Endothelial cell (in vitro differentiated cells): ENCODE measurements around the gene TUBA8. TPM values are rescaled to one million over a fixed set of nuclear protein-coding genes. Genes with fewer than 3 reads are reported as not detected.
"Not testable (repeated sequence)": the region's sequence is repeated elsewhere in the genome, so short reads cannot be mapped to it uniquely, and the experiment has no call there.

Experiments used
- DNase-seq: peaks from one replicate; pipeline ENCODE4 v3.0.0; 2021; ENCODE audit warnings: low spot score
- H3K27ac Mint-ChIP-seq: one replicate; pipeline ENCODE4 v1.8.0; 2021; ENCODE audit warnings: mixed read lengths, inconsistent platforms; ENCODE audit not compliant: unreplicated experiment
- H3K27me3 Mint-ChIP-seq: one replicate; pipeline ENCODE4 v1.8.0; 2021; ENCODE audit warnings: mild to moderate bottlenecking, moderate library complexity, mixed read lengths, inconsistent platforms; ENCODE audit not compliant: unreplicated experiment
- H3K36me3 Mint-ChIP-seq: one replicate; pipeline ENCODE4 v1.8.0; 2021; ENCODE audit warnings: mild to moderate bottlenecking, low read depth, mixed read lengths, inconsistent platforms; ENCODE audit not compliant: unreplicated experiment
- H3K4me1 Mint-ChIP-seq: one replicate; pipeline ENCODE4 v1.8.0; 2021; ENCODE audit warnings: mild to moderate bottlenecking, mixed read lengths, inconsistent platforms; ENCODE audit not compliant: unreplicated experiment
- H3K4me3 Mint-ChIP-seq: one replicate; pipeline ENCODE4 v1.8.0; 2021; ENCODE audit warnings: mild to moderate bottlenecking, mixed read lengths, inconsistent platforms; ENCODE audit not compliant: unreplicated experiment
- H3K9me3 Mint-ChIP-seq: one replicate; pipeline ENCODE4 v1.8.0; 2021; ENCODE audit warnings: mixed read lengths, inconsistent platforms; ENCODE audit not compliant: unreplicated experiment
- total RNA-seq: library from RNA; stranded (reverse); fragmentation: NEBNext Ultra II Directional; extraction: Animal tissue kit (Norgen Biotek cat#: 25700); gene quantifications from one replicate; pipeline ENCODE4 v1.2.1, GENCODE V29; 2021; ENCODE audit not compliant: unreplicated experiment
- TF ChIP-seq, protein P1 (sequence below): fragments of 200-600 bp; sonication (generic); IDR thresholded peaks from one replicate; pipeline ENCODE4 v1.5.0; 2021; ENCODE audit warnings: antibody characterized with exemption; ENCODE audit not compliant: unreplicated experiment

Gene TUBA8
- total RNA-seq, 1 donor from 2014 or later = 0.46 TPM

DNA sequence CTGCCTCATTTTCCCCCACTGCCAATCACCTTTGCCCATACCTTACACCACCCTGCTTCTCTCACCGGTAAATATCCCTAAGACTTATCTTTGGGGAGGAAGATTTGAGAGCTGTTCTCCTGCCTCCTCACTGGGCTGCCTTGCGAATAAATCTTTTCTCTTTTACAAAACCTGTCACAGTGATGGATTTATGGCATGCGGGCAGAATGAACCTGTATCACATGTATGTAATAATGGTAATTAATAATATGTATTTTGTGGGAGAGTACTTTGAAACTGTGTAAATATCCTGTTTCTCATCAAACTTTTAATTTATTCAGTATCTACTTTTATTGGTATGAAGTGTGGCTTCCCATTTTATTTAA is 35.8 kb downstream of the TUBA8 start:
- no peaks in the 10 kb centered on the region for H3K36me3 Mint-ChIP-seq

DNA sequence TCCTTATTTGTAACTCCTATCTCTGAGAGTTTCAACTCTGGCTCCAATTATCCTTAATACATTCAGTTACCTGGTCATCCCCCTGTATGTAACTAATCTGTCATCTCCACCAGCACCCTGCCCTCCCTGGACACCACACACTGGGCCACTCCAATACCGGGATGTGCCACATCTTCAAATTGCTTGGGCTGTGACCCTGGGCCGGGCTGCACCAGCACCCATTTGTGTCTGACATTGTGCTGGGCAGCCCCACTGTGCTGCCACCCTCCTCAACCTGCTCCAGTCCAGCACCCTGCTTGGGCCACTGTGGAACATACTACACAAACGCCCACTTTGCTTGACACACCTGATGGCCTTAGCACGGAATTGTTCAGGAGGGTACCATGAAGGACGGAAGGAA is 37.2 kb downstream of the TUBA8 start:
- Mint-ChIP-seq H3K27ac (no peak overlapping the region), H3K4me1 (no peaks in the 10 kb centered on the region), H3K36me3 (no peaks in the 10 kb centered on the region)

More for the DNA sequence above, 35.8 kb downstream of the TUBA8 start:
- TF ChIP-seq, protein P1, sequence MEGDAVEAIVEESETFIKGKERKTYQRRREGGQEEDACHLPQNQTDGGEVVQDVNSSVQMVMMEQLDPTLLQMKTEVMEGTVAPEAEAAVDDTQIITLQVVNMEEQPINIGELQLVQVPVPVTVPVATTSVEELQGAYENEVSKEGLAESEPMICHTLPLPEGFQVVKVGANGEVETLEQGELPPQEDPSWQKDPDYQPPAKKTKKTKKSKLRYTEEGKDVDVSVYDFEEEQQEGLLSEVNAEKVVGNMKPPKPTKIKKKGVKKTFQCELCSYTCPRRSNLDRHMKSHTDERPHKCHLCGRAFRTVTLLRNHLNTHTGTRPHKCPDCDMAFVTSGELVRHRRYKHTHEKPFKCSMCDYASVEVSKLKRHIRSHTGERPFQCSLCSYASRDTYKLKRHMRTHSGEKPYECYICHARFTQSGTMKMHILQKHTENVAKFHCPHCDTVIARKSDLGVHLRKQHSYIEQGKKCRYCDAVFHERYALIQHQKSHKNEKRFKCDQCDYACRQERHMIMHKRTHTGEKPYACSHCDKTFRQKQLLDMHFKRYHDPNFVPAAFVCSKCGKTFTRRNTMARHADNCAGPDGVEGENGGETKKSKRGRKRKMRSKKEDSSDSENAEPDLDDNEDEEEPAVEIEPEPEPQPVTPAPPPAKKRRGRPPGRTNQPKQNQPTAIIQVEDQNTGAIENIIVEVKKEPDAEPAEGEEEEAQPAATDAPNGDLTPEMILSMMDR = no peak
- no peak overlapping the region for H3K27ac Mint-ChIP-seq
- no peak overlapping the region for H3K4me3 Mint-ChIP-seq
- DNase-seq = no peak
- H3K9me3 Mint-ChIP-seq = no peaks in the 10 kb centered on the region
- H3K27me3 Mint-ChIP-seq = no peaks in the 10 kb centered on the region
- H3K4me1 Mint-ChIP-seq = no peaks in the 10 kb centered on the region

DNA sequence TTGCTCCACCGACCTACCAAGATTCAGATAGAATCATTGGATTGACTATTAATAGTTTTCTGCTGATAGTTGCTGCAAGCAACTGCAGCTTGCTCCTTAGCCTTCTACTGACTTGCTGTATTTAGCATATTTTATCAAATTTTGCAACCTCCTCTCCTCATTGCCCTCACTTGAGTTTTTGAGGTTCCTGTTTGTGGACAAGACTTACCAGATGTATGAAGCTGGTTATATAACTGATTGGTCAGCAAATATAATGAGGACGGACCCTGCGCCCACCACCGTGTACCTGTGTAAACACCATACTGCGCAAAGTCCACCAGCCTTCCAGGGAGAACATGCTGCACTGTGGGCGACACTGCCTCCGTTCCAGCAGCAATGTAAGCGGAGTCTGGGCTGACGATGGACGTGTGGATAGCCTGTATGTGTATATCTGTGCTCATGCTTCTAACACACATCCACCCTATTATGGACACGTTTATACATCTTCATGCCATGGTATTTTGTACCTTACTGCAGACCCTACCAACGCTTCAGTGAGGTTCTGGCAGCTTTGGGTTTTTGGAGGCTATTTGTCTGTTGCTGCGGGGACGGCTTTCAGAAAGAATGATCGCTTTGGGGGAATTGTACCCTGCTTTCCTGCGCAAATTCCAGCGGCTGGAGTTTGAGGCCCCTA is 37.8 kb downstream of the TUBA8 start:
- Mint-ChIP-seq H3K36me3 (no peaks in the 10 kb centered on the region), H3K4me3 (no peak overlapping the region), H3K27me3 (no peaks in the 10 kb centered on the region), H3K4me1 (no peaks in the 10 kb centered on the region), H3K27ac (no peak overlapping the region), H3K9me3 (no peaks in the 10 kb centered on the region)
- TF ChIP-seq, protein P1 = no peak
- no peak for DNase-seq

More for the DNA sequence above, 37.2 kb downstream of the TUBA8 start:
- DNase-seq = no peak
- H3K9me3 Mint-ChIP-seq = no peaks in the 10 kb centered on the region
- TF ChIP-seq, protein P1 = no peak
- H3K4me3 Mint-ChIP-seq = no peak overlapping the region
- H3K27me3 Mint-ChIP-seq = no peaks in the 10 kb centered on the region

DNA sequence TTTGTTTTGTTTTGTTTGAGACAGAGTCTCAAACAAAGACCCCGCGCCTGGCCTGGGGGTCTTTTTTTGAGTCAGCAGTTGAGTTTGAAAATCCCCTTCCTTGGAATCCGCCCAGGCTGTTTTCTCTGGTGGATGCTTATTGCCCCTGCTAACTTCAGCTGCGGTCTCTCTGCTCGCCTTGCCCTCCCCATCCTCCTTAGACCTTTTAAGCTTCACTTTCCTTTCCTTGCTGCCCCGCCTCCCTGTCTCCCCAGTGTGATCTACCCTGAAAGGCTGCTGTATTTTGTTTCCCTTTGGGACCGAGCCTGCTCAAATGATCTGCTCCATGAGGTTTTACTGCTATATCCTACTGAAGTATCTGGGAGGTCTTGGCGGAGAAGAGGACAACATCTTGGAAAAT is 41.9 kb downstream of the TUBA8 start:
- DNase-seq = no peak
- H3K4me3 Mint-ChIP-seq = no peak overlapping the region
- no peak overlapping the region for H3K27ac Mint-ChIP-seq
- H3K27me3 Mint-ChIP-seq = no peaks in the 10 kb centered on the region
- TF ChIP-seq, protein P1 = no peak
- H3K9me3 Mint-ChIP-seq = no peaks in the 10 kb centered on the region
- no peaks in the 10 kb centered on the region for H3K36me3 Mint-ChIP-seq
- H3K4me1 Mint-ChIP-seq = peaks cover 3% of the 10 kb centered on the region

DNA sequence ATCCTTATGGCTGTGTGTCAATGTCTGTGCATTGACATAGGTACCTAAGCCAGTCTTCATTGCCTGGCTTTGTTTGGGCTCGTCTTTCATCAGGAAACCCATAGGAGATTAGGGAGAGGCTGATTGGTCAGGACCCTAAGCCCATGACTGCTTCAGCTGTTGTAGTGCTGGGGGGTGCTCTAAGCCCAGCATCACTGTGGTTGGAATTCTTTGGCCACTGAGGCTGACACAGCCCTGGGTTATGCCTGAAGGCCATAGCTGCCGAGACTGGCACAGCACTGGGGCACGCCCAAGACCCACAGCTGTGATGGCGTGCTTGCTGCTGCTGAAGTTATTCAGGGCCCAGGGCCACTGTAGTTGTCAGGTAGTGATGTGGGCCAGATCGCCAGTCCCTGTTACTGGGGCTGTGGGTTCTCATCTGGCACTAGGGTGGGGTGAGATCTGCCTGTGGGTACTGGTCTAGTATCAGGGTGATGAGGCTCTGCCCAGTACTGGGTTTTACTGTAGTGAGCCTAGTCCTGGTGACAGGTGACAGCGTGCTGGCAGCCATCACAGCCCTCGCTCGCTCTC is 44.3 kb downstream of the TUBA8 start:
- H3K4me1 Mint-ChIP-seq = peaks cover 4% of the 10 kb centered on the region

DNA sequence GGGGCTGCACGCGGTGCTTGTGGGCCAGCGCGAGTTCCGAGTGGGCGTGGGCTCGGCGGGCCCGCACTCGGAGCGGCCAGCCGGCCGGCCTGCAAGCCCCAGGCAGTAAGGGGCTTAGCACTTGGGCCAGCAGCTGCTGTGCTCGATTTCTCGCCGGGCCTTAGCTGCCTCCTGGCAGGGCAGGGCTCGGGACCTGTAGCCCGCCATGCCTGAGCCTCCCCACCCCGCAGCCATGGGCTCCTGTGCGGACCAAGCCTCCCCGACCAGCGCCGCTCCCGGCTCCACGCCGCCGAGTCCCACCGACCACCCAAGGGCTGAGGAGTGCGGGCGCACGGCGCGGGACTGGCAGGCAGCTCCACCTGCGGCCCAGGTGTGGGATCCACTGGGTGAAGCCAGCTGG is 44.9 kb downstream of the TUBA8 start:
- H3K4me1 Mint-ChIP-seq, H3K9me3 Mint-ChIP-seq, H3K4me3 Mint-ChIP-seq, H3K27ac Mint-ChIP-seq, H3K36me3 Mint-ChIP-seq, H3K27me3 Mint-ChIP-seq, DNase-seq: not testable (repeated sequence)

More for the DNA sequence above, 44.3 kb downstream of the TUBA8 start:
- TF ChIP-seq, protein P1 = no peak
- H3K4me3 Mint-ChIP-seq = no peak overlapping the region
- H3K9me3 Mint-ChIP-seq = no peaks in the 10 kb centered on the region
- H3K36me3 Mint-ChIP-seq = no peaks in the 10 kb centered on the region
- no peak for DNase-seq
- no peak overlapping the region for H3K27ac Mint-ChIP-seq
- H3K27me3 Mint-ChIP-seq = no peaks in the 10 kb centered on the region
